Thymus (tissue), 11 donors: ENCODE results near the gene C12orf43. TPM values are rescaled to one million over a fixed set of nuclear protein-coding genes. Genes with fewer than 3 reads are reported as not detected.

Experiments used
- DNase-seq, 9 donors: peaks; one replicate each; pipeline ENCODE4 v3.0.0-alpha.2; 2013; ENCODE audit warnings: low spot score in 9 of 9, low read depth in 6 of 9, missing footprints in 1 of 9
- H3K27ac ChIP-seq, 2 donors: one replicate each; pipeline ENCODE4 v1.5.1; 2013; ENCODE audit warnings: control low read depth in 1 of 2, low read depth in 1 of 2, low read length in 1 of 2, mild to moderate bottlenecking in 1 of 2, moderate library complexity in 1 of 2
- H3K27me3 ChIP-seq, 2 donors: one replicate each; pipeline ENCODE4 v1.5.1; 2013; ENCODE audit warnings: low read length in 1 of 2; ENCODE audit not compliant: control insufficient read depth in 2 of 2, insufficient read depth in 1 of 2
- H3K36me3 ChIP-seq, 2 donors: one replicate each; pipeline ENCODE4 v1.5.1; 2013; ENCODE audit warnings: low read length in 1 of 2, mild to moderate bottlenecking in 1 of 2, moderate library complexity in 1 of 2; ENCODE audit not compliant: control insufficient read depth in 2 of 2, insufficient read depth in 2 of 2
- H3K4me1 ChIP-seq, 2 donors: one replicate each; pipeline ENCODE4 v1.5.1; 2013; ENCODE audit warnings: low read length in 2 of 2; ENCODE audit not compliant: control insufficient read depth in 2 of 2, insufficient read depth in 2 of 2
- H3K4me3 ChIP-seq, 2 donors: one replicate each; pipeline ENCODE4 v1.5.1; 2013; ENCODE audit warnings: low read length in 2 of 2, control low read depth in 1 of 2, mild to moderate bottlenecking in 1 of 2
- H3K9me3 ChIP-seq, 2 donors: one replicate each; pipeline ENCODE4 v1.5.1; 2013; ENCODE audit warnings: low read length in 1 of 2, mild to moderate bottlenecking in 1 of 2; ENCODE audit not compliant: control insufficient read depth in 2 of 2, insufficient read depth in 1 of 2
- WGBS: extraction: QIAGEN DNeasy Blood & Tissue Kit; methylation state at CpG from one replicate; pipeline ENCODE4 v1.1.7; 2013; 5-methylcytosine and 5-hydroxymethylcytosine counted together
- polyA plus RNA-seq: library from polyadenylated mRNA; stranded (reverse); fragments of 200-250 nt; gene quantifications from one replicate; pipeline ENCODE4 v1.2.3, GENCODE V29; 2013
- total RNA-seq: library from RNA; stranded (reverse); fragments of 120-200 nt; gene quantifications from one replicate; pipeline ENCODE4 v1.2.4, GENCODE V29; 2013
- donor health status: healthy.

Gene C12orf43
- total and polyA plus RNA-seq, 2 donors, result 10.1 to 10.3 TPM

DNA sequence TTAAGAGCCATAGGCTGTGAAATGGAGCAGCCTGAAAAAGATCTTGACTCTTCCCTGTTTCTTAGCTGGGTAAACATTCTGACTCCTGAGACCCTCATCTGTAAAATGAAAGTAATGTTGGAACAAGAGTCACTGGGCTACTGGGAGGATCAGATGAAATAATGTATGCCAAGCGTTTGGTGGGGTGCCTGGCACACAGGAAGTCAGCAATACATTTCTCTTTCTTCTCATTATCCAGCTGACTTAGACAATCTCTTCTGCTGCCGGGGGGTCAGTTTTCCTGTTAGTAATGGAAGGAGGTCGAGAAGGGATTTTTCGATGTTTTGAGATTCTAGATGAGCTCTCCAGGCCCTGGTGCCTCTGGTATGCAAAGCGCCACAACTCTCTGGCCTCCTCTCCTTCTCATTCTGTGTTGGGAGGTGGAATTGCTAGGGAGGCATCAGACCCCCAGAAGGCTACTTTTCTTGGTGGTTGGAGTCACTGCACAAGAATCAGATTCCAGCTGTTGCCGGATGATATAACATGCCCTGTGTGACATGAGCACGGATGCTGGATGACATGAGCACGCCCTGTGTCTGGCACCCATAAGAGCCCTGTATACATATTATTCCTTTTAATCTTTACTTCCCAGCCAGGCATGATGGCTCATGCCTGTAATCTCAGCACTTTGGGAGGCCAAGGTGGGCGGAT is 18.5 kb upstream of the C12orf43 start:
- H3K4me1 ChIP-seq, result peaks cover 3 to 29% of the 10 kb centered on the region in 2 donors
- no peaks in the 10 kb centered on the region for H3K36me3 ChIP-seq
- H3K27me3 ChIP-seq, result no peaks in the 10 kb centered on the region
- WGBS, result 92% methylated on average over 9 of the region's 9 CpGs
- no peak overlapping the region for H3K4me3 ChIP-seq
- no peak overlapping the region for H3K27ac ChIP-seq
- no peaks in the 10 kb centered on the region for H3K9me3 ChIP-seq
- DNase-seq, result no peak

DNA sequence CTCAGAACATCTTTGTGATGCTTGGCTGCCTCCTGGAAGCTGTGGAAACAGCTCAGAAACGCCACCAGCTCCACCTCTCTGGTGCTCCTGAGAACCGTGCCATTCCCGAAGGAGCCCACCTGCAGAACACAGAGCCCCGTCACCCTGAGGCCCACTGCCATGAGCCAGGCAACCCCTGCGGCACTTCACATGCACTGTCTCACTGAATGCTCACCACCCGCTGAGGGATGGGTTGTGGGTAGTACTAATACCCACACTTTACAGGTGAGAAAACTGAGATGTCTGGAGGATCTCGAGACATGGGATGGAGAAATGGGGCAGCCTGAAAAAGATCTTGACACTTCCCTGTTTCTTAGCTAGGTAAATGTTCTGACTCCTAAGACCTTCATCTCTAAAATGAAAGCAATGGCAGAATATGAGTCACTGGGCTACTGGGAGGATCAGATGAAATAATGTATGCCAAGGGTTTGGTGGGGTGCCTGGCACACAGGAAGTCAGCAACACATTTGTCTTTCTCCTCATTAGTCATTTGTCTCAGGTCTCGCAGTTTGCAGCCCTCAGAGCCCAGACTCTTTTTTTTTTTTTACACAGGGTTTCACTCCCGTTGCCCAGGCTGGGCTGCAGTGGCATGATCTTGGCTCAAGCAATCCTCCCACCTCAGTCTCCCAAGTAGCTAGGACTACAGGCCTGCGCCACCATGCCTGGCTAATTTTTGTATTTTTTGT is 17.5 kb upstream of the C12orf43 start:
- DNase-seq, result no peak
- peaks cover under 1 to 23% of the 10 kb centered on the region in 2 donors for H3K4me1 ChIP-seq
- H3K27ac ChIP-seq, result no peak overlapping the region
- no peak overlapping the region for H3K4me3 ChIP-seq
- 93% methylated on average over 10 of the region's 10 CpGs for WGBS
- H3K36me3 ChIP-seq, result no peaks in the 10 kb centered on the region
- no peaks in the 10 kb centered on the region for H3K27me3 ChIP-seq
- no peaks in the 10 kb centered on the region for H3K9me3 ChIP-seq

- WGBS, result 85% methylated on average over 10 of the region's 10 CpGs
- no peaks in the 10 kb centered on the region for H3K36me3 ChIP-seq
- H3K27me3 ChIP-seq, result no peaks in the 10 kb centered on the region
- H3K4me3 ChIP-seq, result no peak overlapping the region
- peaks cover 0 to 11% of the 10 kb centered on the region in 2 donors for H3K4me1 ChIP-seq
- DNase-seq, result no peak
- no peak overlapping the region for H3K27ac ChIP-seq
- no peaks in the 10 kb centered on the region for H3K9me3 ChIP-seq
Measured at GRCh38 chr12:121030576-121031212, 14.4 kb upstream of the C12orf43 start.

- Histone ChIP-seq H3K4me1 (no peaks in the 10 kb centered on the region), H3K9me3 (no peaks in the 10 kb centered on the region), H3K4me3 (no peak overlapping the region), H3K36me3 (peaks cover 0 to 3% of the 10 kb centered on the region in 2 donors), H3K27ac (no peak overlapping the region), H3K27me3 (no peaks in the 10 kb centered on the region)
- 98% methylated on average over 10 of the region's 10 CpGs for WGBS
- no peak for DNase-seq
Measured at GRCh38 chr12:121026274-121027045, 10.2 kb upstream of the C12orf43 start.

DNA sequence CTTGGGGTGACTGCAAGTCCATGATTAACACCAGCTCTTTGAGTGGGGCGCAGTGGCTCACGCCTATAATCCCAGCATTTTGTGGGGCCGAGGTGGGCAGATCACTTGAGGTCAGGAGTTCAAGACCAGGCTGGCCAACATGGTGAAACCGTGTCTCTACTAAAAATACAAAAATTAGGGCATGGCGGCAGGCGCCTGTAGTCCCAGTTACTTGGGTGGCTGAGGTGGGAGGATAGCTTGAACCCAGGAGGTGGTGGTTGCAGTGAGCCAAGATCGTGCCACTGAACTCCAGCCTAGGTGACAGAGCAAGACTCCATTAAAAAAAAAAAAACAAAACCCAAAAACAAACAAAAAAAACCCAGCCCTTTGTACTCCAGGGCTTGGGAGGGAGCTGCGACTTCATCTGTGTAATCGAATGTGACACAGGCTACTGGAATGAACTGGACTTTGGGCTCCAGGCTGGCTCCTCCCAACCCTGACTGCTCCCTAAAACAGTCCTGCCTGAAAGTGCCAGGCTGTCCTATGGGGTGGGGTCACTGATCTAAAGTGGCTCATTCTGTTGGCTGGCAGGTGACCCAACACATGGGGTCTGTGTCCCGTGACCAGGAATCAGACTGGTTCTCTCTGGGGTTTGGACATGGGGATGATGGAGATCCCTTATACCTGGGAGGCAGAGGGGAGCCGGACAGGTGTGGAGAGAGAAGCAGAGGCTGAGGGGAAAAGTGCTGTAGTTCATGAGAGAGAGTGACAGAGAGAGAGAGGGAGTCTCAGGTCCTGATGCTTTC is 9.3 kb upstream of the C12orf43 start:
- Histone ChIP-seq H3K9me3 (no peaks in the 10 kb centered on the region), H3K36me3 (peaks cover 0 to 3% of the 10 kb centered on the region in 2 donors), H3K4me3 (no peak overlapping the region), H3K4me1 (no peaks in the 10 kb centered on the region), H3K27ac (no peak overlapping the region), H3K27me3 (no peaks in the 10 kb centered on the region)
- DNase-seq, result no peak
- WGBS, result 97% methylated on average over 11 of the region's 11 CpGs

DNA sequence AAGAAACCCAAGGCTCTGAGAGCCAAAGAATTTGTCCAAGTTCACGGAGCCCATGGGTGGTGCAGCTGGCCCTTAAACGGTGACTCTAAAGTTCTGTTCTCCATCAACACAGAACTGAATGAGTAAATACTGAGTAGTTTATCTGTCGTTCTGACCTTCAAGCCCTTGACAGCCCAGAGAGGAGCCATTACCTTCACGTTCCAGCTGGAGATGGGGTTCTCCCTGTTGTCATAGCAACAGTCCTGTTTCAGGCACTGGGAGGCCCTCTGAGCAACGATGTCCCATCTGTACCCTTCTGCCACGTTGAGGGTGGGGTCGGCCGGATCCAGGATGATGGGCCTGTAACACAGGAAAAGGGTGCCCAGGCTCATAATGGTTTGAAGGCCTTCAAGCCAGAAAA is 7.5 kb upstream of the C12orf43 start:
- H3K9me3 ChIP-seq, result no peaks in the 10 kb centered on the region
- H3K27ac ChIP-seq, result no peak overlapping the region
- WGBS, result 94% methylated on average over 8 of the region's 8 CpGs
- H3K4me1 ChIP-seq, result no peaks in the 10 kb centered on the region
- H3K4me3 ChIP-seq, result no peak overlapping the region
- DNase-seq, result no peak
- H3K27me3 ChIP-seq, result no peaks in the 10 kb centered on the region
- H3K36me3 ChIP-seq, result peaks cover 0 to 3% of the 10 kb centered on the region in 2 donors

- no peak for DNase-seq
- Histone ChIP-seq H3K4me1 (no peaks in the 10 kb centered on the region), H3K27ac (no peak overlapping the region), H3K36me3 (peaks cover 0 to 3% of the 10 kb centered on the region in 2 donors), H3K4me3 (no peak overlapping the region), H3K9me3 (peaks cover 0 to 3% of the 10 kb centered on the region in 2 donors), H3K27me3 (no peaks in the 10 kb centered on the region)
- 92% methylated on average over 2 of the region's 2 CpGs for WGBS
Measured at GRCh38 chr12:121022713-121023112, 6.4 kb upstream of the C12orf43 start.

GRCh38 chr12:121021754-121022153 is 5.5 kb upstream of the C12orf43 start:
- 85% methylated on average over 6 of the region's 6 CpGs for WGBS
- no peak for DNase-seq
- Histone ChIP-seq H3K36me3 (peaks cover 0 to 3% of the 10 kb centered on the region in 2 donors), H3K9me3 (peaks cover 0 to 3% of the 10 kb centered on the region in 2 donors), H3K4me1 (no peaks in the 10 kb centered on the region), H3K4me3 (no peak overlapping the region), H3K27ac (no peak overlapping the region), H3K27me3 (no peaks in the 10 kb centered on the region)
